ENCODE data around the gene ZNF665. TPM values are rescaled to one million over a fixed set of nuclear protein-coding genes. Genes with fewer than 3 reads are reported as not detected.
"Not testable (repeated sequence)": the region's sequence is repeated elsewhere in the genome, so short reads cannot be mapped to it uniquely, and the experiment has no call there.

ZNF665 gene
- total RNA-seq, 1 donor from 2014 or later = 8.4 TPM

DNA sequence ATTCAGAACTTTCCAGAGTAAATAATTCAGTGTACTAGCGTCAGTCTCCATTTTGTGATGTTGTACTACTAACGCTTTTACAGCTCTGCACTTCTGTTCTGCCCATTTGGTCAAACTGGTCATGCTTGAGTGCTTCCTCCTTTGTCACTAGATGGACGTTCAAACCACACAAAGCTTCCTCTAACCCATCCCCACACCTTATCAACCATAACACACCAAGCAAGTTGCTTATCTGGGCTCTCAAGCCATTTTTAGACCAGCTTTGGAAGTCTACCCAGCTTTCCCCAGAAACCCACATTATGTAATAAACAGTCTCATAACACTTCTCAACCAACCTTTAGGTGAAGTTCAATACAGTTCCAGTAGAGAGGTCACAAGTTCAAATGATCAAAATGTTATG lies 32.0 kb downstream of the ZNF665 start:
- DNase-seq (ENCODE audit: low spot score) (no peak), ATAC-seq (no peak)
- intact Hi-C loops (cut with DNase I) = no loop called here

GRCh38 chr19:53160350-53160749 lies 32.8 kb downstream of the ZNF665 start:
- intact Hi-C loops (cut with DNase I) = no loop called here
- no peak for ATAC-seq
- no peak for DNase-seq (ENCODE audit: low spot score)

DNA sequence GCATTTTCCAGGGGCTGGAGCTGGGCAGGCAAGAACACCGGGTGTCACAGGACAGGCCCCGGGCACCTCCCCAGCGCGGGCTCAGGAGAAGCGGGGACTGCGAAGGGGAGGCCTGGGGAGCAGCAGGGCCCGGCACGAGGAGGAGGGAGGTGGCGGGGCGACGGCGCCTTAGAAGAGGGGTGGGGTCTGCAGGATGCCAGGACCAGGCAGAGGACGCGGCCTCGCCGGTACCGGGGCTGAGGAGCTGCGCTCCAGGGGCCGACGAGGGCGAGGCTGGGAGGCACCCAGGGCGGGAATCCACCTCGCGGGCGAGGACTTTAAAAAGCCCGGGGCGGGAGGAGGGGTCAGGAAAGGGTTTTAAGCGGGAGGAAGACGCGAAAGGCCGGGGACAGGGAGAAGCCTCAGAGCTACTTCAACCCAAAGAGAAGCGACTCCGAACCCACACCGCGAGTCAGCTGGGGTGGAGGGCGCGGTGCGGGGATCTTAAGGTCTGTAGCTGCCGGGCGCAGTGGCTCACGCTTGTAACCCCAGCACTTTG lies 35.0 kb downstream of the ZNF665 start:
- DNase-seq (ENCODE audit: low spot score) = peak; percentile 61
- intact Hi-C loops (cut with DNase I) = no loop called here
- peak; percentile 52 for ATAC-seq

- no peak for ATAC-seq
- DNase-seq (ENCODE audit: low spot score) = no peak
- intact Hi-C loops (cut with DNase I) = no loop called here
Observed at GRCh38 chr19:53157626-53158025, 35.5 kb downstream of the ZNF665 start.

DNA sequence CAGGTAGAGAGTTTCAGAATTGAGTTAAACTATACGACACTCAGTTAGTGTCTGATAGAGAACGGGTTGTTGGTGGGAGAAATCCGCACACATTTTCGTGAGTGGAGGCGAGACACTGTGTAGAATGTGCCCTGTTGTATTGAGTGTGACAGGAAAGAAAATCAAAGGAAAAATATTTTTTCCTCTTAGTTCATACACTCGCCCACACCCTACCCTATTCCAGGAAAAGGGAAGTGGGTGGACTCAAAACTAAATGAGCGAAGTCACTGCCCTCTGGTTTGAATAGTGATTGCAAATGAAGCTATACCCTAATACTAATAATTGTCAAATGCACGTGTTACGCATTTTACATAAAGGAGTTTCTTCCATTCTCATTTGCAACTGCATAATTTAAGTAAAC lies 36.3 kb downstream of the ZNF665 start:
- ATAC-seq (no peak), DNase-seq (ENCODE audit: low spot score) (no peak)
- intact Hi-C loops (cut with DNase I) = no loop called here

DNA sequence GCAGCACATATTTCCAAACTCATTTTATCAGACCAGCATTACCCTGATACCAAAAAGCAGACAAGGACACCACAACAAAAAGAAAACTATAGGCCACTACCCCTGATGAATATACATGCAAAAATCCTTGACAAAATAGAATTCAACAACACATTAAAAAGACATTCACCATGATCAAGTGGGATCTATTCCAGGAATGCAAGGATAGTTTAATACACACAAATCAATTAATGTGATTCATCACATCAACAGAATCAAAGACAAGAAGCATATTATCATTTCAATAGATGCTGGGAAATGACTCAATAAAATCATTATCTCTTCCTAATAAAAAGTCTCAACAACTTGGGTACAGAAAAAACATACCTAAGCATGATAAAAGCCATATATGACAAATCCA lies 45.5 kb downstream of the ZNF665 start:
- no peak for ATAC-seq
- intact Hi-C loops (cut with DNase I) = no loop called here
- DNase-seq (ENCODE audit: low spot score) = no peak

- DNase-seq (ENCODE audit: low spot score) (no peak), ATAC-seq (no peak)
- intact Hi-C loops (cut with DNase I) = no loop called here
Observed at GRCh38 chr19:53140351-53140750, 52.8 kb downstream of the ZNF665 start.

DNA sequence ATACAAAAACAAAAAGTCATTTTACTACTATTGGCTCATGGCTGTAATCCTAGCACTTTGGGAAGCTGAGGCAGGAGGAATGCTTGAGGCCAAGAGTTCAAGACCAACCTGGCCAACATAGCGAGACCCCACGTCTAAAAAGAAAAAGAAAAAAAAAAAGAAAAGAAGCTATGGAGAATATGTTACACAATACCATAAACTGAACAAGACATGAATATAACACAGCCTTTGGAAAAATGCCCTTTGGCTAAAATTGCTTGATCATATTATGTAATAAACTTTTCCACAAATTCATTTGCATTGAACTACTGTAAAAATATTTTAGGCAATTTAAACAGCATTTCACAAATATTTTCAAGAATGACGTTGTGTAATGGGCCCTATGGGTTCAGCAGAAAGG lies 56.7 kb downstream of the ZNF665 start:
- DNase-seq (ENCODE audit: low spot score) = no peak
- intact Hi-C loops (cut with DNase I) = no loop called here
- ATAC-seq = no peak

- DNase-seq (ENCODE audit: low spot score) = peak; percentile 85
- ATAC-seq = peak; percentile 95
- intact Hi-C loops (cut with DNase I) = no loop called here
Observed at GRCh38 chr19:53132141-53132991, 60.8 kb downstream of the ZNF665 start, which contains the start of gene ZNF415. Gene ZNF415 (minus strand): TSS chr19:53132910. CDS start chr19:53122676, 10,234 bp downstream.

- no peak for DNase-seq (ENCODE audit: low spot score)
- ATAC-seq = no peak
- intact Hi-C loops (cut with DNase I) = no loop called here
Observed at GRCh38 chr19:53131727-53132126, 61.4 kb downstream of the ZNF665 start.

GRCh38 chr19:53131085-53131590 lies 62.0 kb downstream of the ZNF665 start:
- intact Hi-C loops (cut with DNase I) = no loop called here
- DNase-seq (ENCODE audit: low spot score) = no peak
- ATAC-seq = no peak

GRCh38 chr19:53130506-53130905 lies 62.7 kb downstream of the ZNF665 start:
- DNase-seq (ENCODE audit: low spot score) = no peak
- intact Hi-C loops (cut with DNase I) = no loop called here
- no peak for ATAC-seq

DNA sequence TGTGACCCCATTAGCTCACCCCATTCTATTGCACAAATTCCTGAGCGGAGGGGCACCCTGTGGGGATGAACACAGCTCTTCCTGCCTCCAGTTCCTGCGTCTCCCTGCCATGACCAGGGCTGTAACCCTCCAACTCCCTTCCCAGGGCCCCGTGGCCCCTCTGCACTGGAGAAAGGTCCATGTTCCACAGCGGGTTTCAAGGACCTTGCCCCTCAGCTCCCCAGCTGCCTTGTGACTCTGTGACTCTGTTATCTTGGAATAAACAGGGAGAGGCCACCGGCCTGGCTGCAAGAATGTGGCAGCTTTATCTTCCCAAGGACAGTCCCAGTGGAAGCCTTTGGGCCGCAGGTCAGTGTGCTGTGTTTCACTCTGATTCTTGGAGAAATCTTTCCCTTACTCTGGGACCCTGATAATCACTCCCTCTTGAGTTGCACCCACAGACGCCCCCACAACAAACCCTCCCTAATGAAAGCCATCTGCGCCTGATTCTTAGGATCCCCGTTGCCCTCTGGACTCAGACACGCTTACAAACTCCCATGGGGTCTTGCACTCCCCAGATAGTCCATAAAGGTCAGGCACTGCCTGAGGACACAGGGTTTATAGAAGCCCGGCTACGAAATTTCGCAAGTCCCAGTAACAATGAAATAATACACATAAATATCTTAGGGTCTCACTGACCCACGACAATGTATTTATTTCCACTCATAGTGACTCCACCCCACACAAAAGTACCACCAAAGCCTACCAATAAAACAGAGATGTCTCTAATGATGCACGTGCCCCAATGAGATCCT lies 66.2 kb downstream of the ZNF665 start:
- ATAC-seq; intact Hi-C loops (cut with DNase I); DNase-seq (ENCODE audit: low spot score): not testable (repeated sequence)

GRCh38 chr19:53123400-53123799 lies 69.8 kb downstream of the ZNF665 start:
- intact Hi-C loops (cut with DNase I) = no loop called here
- no peak for ATAC-seq
- no peak for DNase-seq (ENCODE audit: low spot score)

Other genes starting within 250 kb of the ZNF665 start
- 10.7 TPM for gene ZNF816, start 230.5 kb downstream of the ZNF665 start, total RNA-seq
- not detected for gene ERVV-1, start 179.4 kb downstream of the ZNF665 start, total RNA-seq
- not detected for gene ERVV-2, start 148.6 kb downstream of the ZNF665 start, total RNA-seq
- 48.1 TPM for gene ZNF160, start 89.9 kb downstream of the ZNF665 start, total RNA-seq
- gene ZNF415, start 60.4 kb downstream of the ZNF665 start, total RNA-seq = 12.6 TPM
- gene ZNF347, start 34.3 kb downstream of the ZNF665 start, total RNA-seq = 20.2 TPM
- gene ZNF677, start 61.5 kb upstream of the ZNF665 start, total RNA-seq = 27.0 TPM
- not detected for gene VN1R2, start 64.9 kb upstream of the ZNF665 start, total RNA-seq
- gene VN1R4, start 74.4 kb upstream of the ZNF665 start, total RNA-seq = not detected
- 8.3 TPM for gene ZNF845, start 140.4 kb upstream of the ZNF665 start, total RNA-seq
- gene ZNF525, start 172.3 kb upstream of the ZNF665 start, total RNA-seq = 16.1 TPM
- 17.1 TPM for gene ZNF765, start 201.8 kb upstream of the ZNF665 start, total RNA-seq
- gene ZNF761, start 238.6 kb upstream of the ZNF665 start, total RNA-seq = 10.4 TPM

All from sciatic nerve (tissue), 2 donors.